Measurements from ENCODE around the gene WSCD1. TPM values are rescaled to one million over a fixed set of nuclear protein-coding genes. Genes with fewer than 3 reads are reported as not detected.
A peak's percentile ranks its signal among the peaks of the same experiment; 100 is the strongest.

WSCD1 gene
- total and polyA plus RNA-seq, 4 experiments from 2014 or later = 0.29 to 0.47 TPM; not detected in 2

DNA sequence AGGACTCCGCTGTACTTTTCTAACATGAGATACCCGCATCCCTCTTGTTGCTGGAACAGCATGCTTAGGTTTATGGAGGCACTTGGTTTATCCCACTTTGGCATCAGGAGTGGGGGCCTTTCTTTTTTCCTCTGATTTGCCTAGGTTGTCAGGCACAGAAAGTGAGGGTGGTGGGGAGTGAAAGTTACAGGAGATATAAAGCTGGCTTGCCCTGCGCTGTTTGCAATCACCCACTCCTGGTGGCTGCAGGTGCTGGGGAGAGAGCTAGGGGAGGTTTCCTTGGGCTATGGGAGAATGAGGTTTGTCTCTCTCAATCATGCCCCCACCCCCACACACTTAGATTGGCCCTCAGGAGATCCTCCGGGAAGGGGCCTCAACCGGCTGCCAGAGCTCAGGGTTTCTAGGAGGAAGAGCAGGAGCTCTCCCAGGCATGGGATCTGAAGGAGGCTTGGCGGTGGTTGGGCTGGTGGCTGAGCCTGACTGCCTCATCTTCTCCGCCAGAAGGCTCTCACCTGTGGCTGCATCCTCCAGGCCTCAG, 1.4 kb downstream of the WSCD1 start:
- DNase-seq = no peak
- POLR2A ChIA-PET (ENCODE audit: partially characterized antibody) = no interaction called here
- Histone ChIP-seq H3K27ac (ENCODE audit: low read depth, low read length) (no peak overlapping the region), H3K36me3 (ENCODE audit: insufficient read depth, low read length) (no peaks in the 10 kb centered on the region), H3K27me3 (ENCODE audit: insufficient read depth, low read length) (peaks cover 17% of the 10 kb centered on the region), H3K4me3 (ENCODE audit: low read length in 2 of 2) (no peak overlapping the region), H3K4me1 (ENCODE audit: insufficient read depth, low read length) (peaks cover 8% of the 10 kb centered on the region), H3K9me3 (ENCODE audit: control insufficient read depth in 1 of 2, low read length in 2 of 2) (no peaks in the 10 kb centered on the region)
- H3K27ac Mint-ChIP-seq = no peak overlapping the region
- peaks cover 0 to 2% (median 0%) of the 10 kb centered on the region in 8 donors for H3K9me3 Mint-ChIP-seq
- peak overlapping the region in 4 of 8 donors; percentile 33 to 73 (median 66) for H3K4me3 Mint-ChIP-seq
- no peaks in the 10 kb centered on the region for H3K36me3 Mint-ChIP-seq
- intact Hi-C loops (cut with micrococcal nuclease) = no loop called here
- peaks cover 11 to 17% (median 13%) of the 10 kb centered on the region in 4 donors for H3K4me1 Mint-ChIP-seq
- CTCF ChIA-PET (ENCODE audit: partially characterized antibody) = interaction anchor here (1.1 to 1.4 kb wide), 2 partner anchors 8 to 10 kb away, joined by 3 to 4 read pairs; no protein-coding TSS in a partner anchor
- peaks cover 31 to 40% of the 10 kb centered on the region in 2 donors for H3K27me3 Mint-ChIP-seq

DNA sequence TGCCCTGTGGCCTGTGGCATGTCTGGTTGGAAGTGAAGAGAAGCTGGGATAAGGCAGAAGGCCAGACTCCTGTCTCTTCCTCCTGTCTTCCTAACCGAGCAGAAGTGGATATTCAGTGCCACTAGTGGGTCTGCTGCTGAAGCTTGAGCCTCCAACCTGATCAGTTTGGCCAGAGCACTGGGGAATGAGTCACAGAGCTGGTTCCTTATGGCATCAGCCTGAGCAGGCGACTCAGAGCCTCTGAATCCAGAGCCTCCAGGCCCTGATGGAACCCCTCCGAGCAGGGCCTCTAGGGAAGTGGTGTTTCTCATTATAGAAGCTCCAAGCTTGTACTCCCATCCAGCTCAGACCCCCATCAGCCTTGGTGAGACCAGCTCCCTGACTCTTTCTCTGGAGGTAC, 2.0 kb downstream of the WSCD1 start:
- POLR2A ChIA-PET (ENCODE audit: partially characterized antibody) = no interaction called here
- Mint-ChIP-seq H3K9me3 (peaks cover 0 to 2% (median 0%) of the 10 kb centered on the region in 8 donors), H3K36me3 (no peaks in the 10 kb centered on the region), H3K27ac (no peak overlapping the region), H3K4me3 (peak overlapping the region in 3 of 8 donors; percentile 33 to 61 (median 39)), H3K27me3 (peaks cover 27 to 35% of the 10 kb centered on the region in 2 donors), H3K4me1 (peaks cover 11 to 17% (median 13%) of the 10 kb centered on the region in 4 donors)
- CTCF ChIA-PET (ENCODE audit: partially characterized antibody) = interaction anchor here (1.4 kb wide), 1 partner anchor 10 kb away, joined by 4 read pairs; no protein-coding TSS in a partner anchor
- no peak for DNase-seq
- H3K27me3 ChIP-seq (ENCODE audit: insufficient read depth, low read length) = peaks cover 17% of the 10 kb centered on the region
- H3K4me3 ChIP-seq (ENCODE audit: low read length in 2 of 2) = no peak overlapping the region
- no peak overlapping the region for H3K27ac ChIP-seq (ENCODE audit: low read depth, low read length)
- H3K4me1 ChIP-seq (ENCODE audit: insufficient read depth, low read length) = peaks cover 8% of the 10 kb centered on the region
- intact Hi-C loops (cut with micrococcal nuclease) = no loop called here
- H3K9me3 ChIP-seq (ENCODE audit: control insufficient read depth in 1 of 2, low read length in 2 of 2) = no peaks in the 10 kb centered on the region
- H3K36me3 ChIP-seq (ENCODE audit: insufficient read depth, low read length) = no peaks in the 10 kb centered on the region

GRCh38 chr17:6072611-6073010, 2.4 kb downstream of the WSCD1 start:
- peaks cover 17% of the 10 kb centered on the region for H3K27me3 ChIP-seq (ENCODE audit: insufficient read depth, low read length)
- intact Hi-C loops (cut with micrococcal nuclease) = no loop called here

GRCh38 chr17:6073620-6074019, 3.4 kb downstream of the WSCD1 start:
- Mint-ChIP-seq H3K4me1 (peaks cover 11 to 17% (median 13%) of the 10 kb centered on the region in 4 donors), H3K9me3 (peaks cover 0 to 2% (median 0%) of the 10 kb centered on the region in 8 donors), H3K27ac (no peak overlapping the region), H3K36me3 (no peaks in the 10 kb centered on the region), H3K27me3 (peaks cover 22 to 32% of the 10 kb centered on the region in 2 donors), H3K4me3 (no peak overlapping the region)
- no peaks in the 10 kb centered on the region for H3K9me3 ChIP-seq (ENCODE audit: control insufficient read depth in 1 of 2, low read length in 2 of 2)
- CTCF ChIA-PET (ENCODE audit: partially characterized antibody) = interaction anchor here (1.5 kb wide), 1 partner anchor 10 kb away, joined by 4 read pairs; no protein-coding TSS in a partner anchor
- peaks cover 8% of the 10 kb centered on the region for H3K4me1 ChIP-seq (ENCODE audit: insufficient read depth, low read length)
- H3K27me3 ChIP-seq (ENCODE audit: insufficient read depth, low read length) = peaks cover 17% of the 10 kb centered on the region
- DNase-seq = no peak
- H3K27ac ChIP-seq (ENCODE audit: low read depth, low read length) = no peak overlapping the region
- intact Hi-C loops (cut with micrococcal nuclease) = no loop called here
- no peak overlapping the region for H3K4me3 ChIP-seq (ENCODE audit: low read length in 2 of 2)
- POLR2A ChIA-PET (ENCODE audit: partially characterized antibody) = no interaction called here
- no peaks in the 10 kb centered on the region for H3K36me3 ChIP-seq (ENCODE audit: insufficient read depth, low read length)

More at GRCh38 chr17:6072611-6073010, 2.4 kb downstream of the WSCD1 start:
- no peak for DNase-seq
- peaks cover 8% of the 10 kb centered on the region for H3K4me1 ChIP-seq (ENCODE audit: insufficient read depth, low read length)
- peaks cover 23 to 30% of the 10 kb centered on the region in 2 donors for H3K27me3 Mint-ChIP-seq
- H3K36me3 ChIP-seq (ENCODE audit: insufficient read depth, low read length) = no peaks in the 10 kb centered on the region
- H3K4me3 ChIP-seq (ENCODE audit: low read length in 2 of 2) = no peak overlapping the region
- no peak overlapping the region for H3K4me3 Mint-ChIP-seq
- ChIA-PET POLR2A (ENCODE audit: partially characterized antibody) (no interaction called here), CTCF (ENCODE audit: partially characterized antibody) (interaction anchor here (1.4 kb wide), 1 partner anchor 9 kb away, joined by 4 read pairs; no protein-coding TSS in a partner anchor)
- no peaks in the 10 kb centered on the region for H3K36me3 Mint-ChIP-seq
- H3K27ac ChIP-seq (ENCODE audit: low read depth, low read length) = no peak overlapping the region
- H3K4me1 Mint-ChIP-seq = peaks cover 11 to 17% (median 13%) of the 10 kb centered on the region in 4 donors
- H3K9me3 ChIP-seq (ENCODE audit: control insufficient read depth in 1 of 2, low read length in 2 of 2) = no peaks in the 10 kb centered on the region
- peaks cover 0 to 2% (median 0%) of the 10 kb centered on the region in 8 donors for H3K9me3 Mint-ChIP-seq
- no peak overlapping the region for H3K27ac Mint-ChIP-seq

- no peak for DNase-seq
- no peak overlapping the region for H3K27ac Mint-ChIP-seq
Measured at GRCh38 chr17:6075050-6075449, 4.9 kb downstream of the WSCD1 start.

DNA sequence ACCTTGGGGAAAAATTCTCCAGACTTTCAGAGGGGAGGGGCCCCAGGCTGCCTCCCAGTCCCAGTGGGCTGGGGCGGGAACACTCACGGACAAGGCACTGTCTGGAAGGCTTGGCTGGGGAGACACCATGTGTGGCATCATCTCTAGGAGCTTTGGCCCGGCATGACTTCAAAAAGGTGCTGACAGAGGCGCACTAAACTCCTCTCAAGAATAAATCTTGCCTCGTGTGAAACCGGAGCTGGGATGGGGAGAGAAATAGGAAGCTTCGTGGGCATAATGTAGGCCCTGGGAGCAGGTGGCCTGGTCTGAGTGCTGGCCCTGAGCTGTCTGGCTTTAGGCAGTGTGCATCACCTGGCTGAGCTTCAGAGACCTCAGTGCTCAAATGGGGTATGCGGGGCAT, 5.7 kb downstream of the WSCD1 start:
- no peak overlapping the region for H3K4me3 Mint-ChIP-seq
- no peaks in the 10 kb centered on the region for H3K36me3 Mint-ChIP-seq
- peaks cover 0 to 5% (median 2%) of the 10 kb centered on the region in 4 donors for H3K4me1 Mint-ChIP-seq
- H3K4me1 ChIP-seq (ENCODE audit: insufficient read depth, low read length) = peaks cover 5% of the 10 kb centered on the region
- H3K9me3 Mint-ChIP-seq = no peaks in the 10 kb centered on the region
- ChIA-PET POLR2A (ENCODE audit: partially characterized antibody) (no interaction called here), CTCF (ENCODE audit: partially characterized antibody) (interaction anchor here (0.7 to 0.9 kb wide), 3 partner anchors 9 to 40 kb away, joined by 3 to 4 read pairs (median 3); no protein-coding TSS in a partner anchor)
- H3K4me3 ChIP-seq (ENCODE audit: low read length in 2 of 2) = no peak overlapping the region
- H3K27me3 Mint-ChIP-seq = peaks cover 10 to 18% of the 10 kb centered on the region in 2 donors
- DNase-seq = no peak
- H3K27ac ChIP-seq (ENCODE audit: low read depth, low read length) = no peak overlapping the region
- intact Hi-C loops (cut with micrococcal nuclease) = no loop called here
- peaks cover 17% of the 10 kb centered on the region for H3K27me3 ChIP-seq (ENCODE audit: insufficient read depth, low read length)
- no peaks in the 10 kb centered on the region for H3K9me3 ChIP-seq (ENCODE audit: control insufficient read depth in 1 of 2, low read length in 2 of 2)
- H3K36me3 ChIP-seq (ENCODE audit: insufficient read depth, low read length) = no peaks in the 10 kb centered on the region
- no peak overlapping the region for H3K27ac Mint-ChIP-seq

More at GRCh38 chr17:6075050-6075449, 4.9 kb downstream of the WSCD1 start:
- Histone ChIP-seq H3K27me3 (ENCODE audit: insufficient read depth, low read length) (peaks cover 17% of the 10 kb centered on the region), H3K36me3 (ENCODE audit: insufficient read depth, low read length) (no peaks in the 10 kb centered on the region), H3K4me1 (ENCODE audit: insufficient read depth, low read length) (peaks cover 5% of the 10 kb centered on the region), H3K27ac (ENCODE audit: low read depth, low read length) (no peak overlapping the region), H3K4me3 (ENCODE audit: low read length in 2 of 2) (no peak overlapping the region), H3K9me3 (ENCODE audit: control insufficient read depth in 1 of 2, low read length in 2 of 2) (no peaks in the 10 kb centered on the region)
- POLR2A ChIA-PET (ENCODE audit: partially characterized antibody) = no interaction called here
- Mint-ChIP-seq H3K27me3 (peaks cover 10 to 18% of the 10 kb centered on the region in 2 donors), H3K9me3 (no peaks in the 10 kb centered on the region), H3K4me3 (no peak overlapping the region), H3K4me1 (peaks cover 0 to 5% (median 2%) of the 10 kb centered on the region in 4 donors), H3K36me3 (no peaks in the 10 kb centered on the region)
- CTCF ChIA-PET (ENCODE audit: partially characterized antibody) = interaction anchor here (0.7 kb wide), 1 partner anchor 9 kb away, joined by 3 read pairs; no protein-coding TSS in a partner anchor
- intact Hi-C loops (cut with micrococcal nuclease) = no loop called here

DNA sequence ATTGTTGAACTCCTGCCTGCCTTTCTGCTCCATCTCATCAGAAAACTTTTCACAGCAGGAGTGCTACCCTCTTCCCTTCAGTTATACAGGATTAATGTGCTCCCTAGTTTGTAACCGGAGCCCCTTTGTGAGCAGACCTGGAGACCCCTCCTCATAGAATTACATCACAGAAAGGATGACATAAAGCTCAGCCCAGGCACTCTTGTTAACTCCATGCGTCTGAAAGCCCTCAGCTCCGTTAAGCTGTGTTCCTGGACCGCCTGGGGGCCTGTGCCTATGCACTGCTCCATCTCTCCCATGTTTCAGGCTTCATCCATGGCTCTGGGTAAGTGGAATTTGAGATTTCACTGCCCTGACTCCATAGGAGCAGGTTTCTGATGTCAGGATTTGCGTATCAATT, 7.6 kb downstream of the WSCD1 start:
- H3K27ac ChIP-seq (ENCODE audit: low read depth, low read length) = no peak overlapping the region
- no peaks in the 10 kb centered on the region for H3K36me3 Mint-ChIP-seq
- POLR2A ChIA-PET (ENCODE audit: partially characterized antibody) = no interaction called here
- no peak overlapping the region for H3K27ac Mint-ChIP-seq
- peaks cover 1 to 11% of the 10 kb centered on the region in 2 donors for H3K27me3 Mint-ChIP-seq
- no peaks in the 10 kb centered on the region for H3K4me1 ChIP-seq (ENCODE audit: insufficient read depth, low read length)
- DNase-seq = no peak
- H3K27me3 ChIP-seq (ENCODE audit: insufficient read depth, low read length) = no peaks in the 10 kb centered on the region
- no peaks in the 10 kb centered on the region for H3K36me3 ChIP-seq (ENCODE audit: insufficient read depth, low read length)
- H3K9me3 ChIP-seq (ENCODE audit: control insufficient read depth in 1 of 2, low read length in 2 of 2) = no peaks in the 10 kb centered on the region
- H3K4me3 Mint-ChIP-seq = no peak overlapping the region
- intact Hi-C loops (cut with micrococcal nuclease) = no loop called here
- H3K4me3 ChIP-seq (ENCODE audit: low read length in 2 of 2) = no peak overlapping the region
- H3K9me3 Mint-ChIP-seq = no peaks in the 10 kb centered on the region
- CTCF ChIA-PET (ENCODE audit: partially characterized antibody) = interaction anchor here (0.8 kb wide), 1 partner anchor 9 kb away, joined by 4 read pairs; no protein-coding TSS in a partner anchor
- H3K4me1 Mint-ChIP-seq = no peaks in the 10 kb centered on the region
